Type B pancreatic cell (in vitro differentiated cells): ENCODE results near the gene MAS1L. TPM values are rescaled to one million over a fixed set of nuclear protein-coding genes. Genes with fewer than 3 reads are reported as not detected.

Experiments used
- DNase-seq: peaks from one replicate; pipeline ENCODE4 v3.0.0; 2021; ENCODE audit warnings: mixed read lengths; ENCODE audit not compliant: unreplicated experiment; ENCODE audit errors: extremely low spot score
- H3K27ac Mint-ChIP-seq: 2 replicates; pipeline ENCODE4 v1.8.0; 2021; ENCODE audit warnings: mild to moderate bottlenecking, mixed read lengths
- H3K27me3 Mint-ChIP-seq: 2 replicates; pipeline ENCODE4 v1.8.0; 2021; ENCODE audit warnings: mixed read lengths
- H3K36me3 Mint-ChIP-seq: 2 replicates; pipeline ENCODE4 v1.8.0; 2021; ENCODE audit warnings: mixed read lengths
- H3K4me1 Mint-ChIP-seq: one replicate; pipeline ENCODE4 v1.8.0; 2021; ENCODE audit warnings: mixed read lengths; ENCODE audit not compliant: unreplicated experiment
- H3K4me3 Mint-ChIP-seq: 2 replicates; pipeline ENCODE4 v1.8.0; 2021; ENCODE audit warnings: mild to moderate bottlenecking, mixed read lengths
- H3K9me3 Mint-ChIP-seq: 2 replicates; pipeline ENCODE4 v1.8.0; 2021; ENCODE audit warnings: mixed read lengths
- total RNA-seq: library from RNA; stranded (reverse); gene quantifications from 2 replicates; pipeline ENCODE4 v1.2.1, GENCODE V29; 2021; ENCODE audit warnings: low replicate concordance
- TF ChIP-seq, protein P1 (sequence below): fragments of 200-600 bp; sonication (generic); conservative IDR thresholded peaks from 2 replicates; pipeline ENCODE4 v1.5.0; 2021; ENCODE audit warnings: antibody characterized with exemption, mild to moderate bottlenecking

MAS1L gene
- total RNA-seq, 1 donor from 2014 or later, result not detected

DNA sequence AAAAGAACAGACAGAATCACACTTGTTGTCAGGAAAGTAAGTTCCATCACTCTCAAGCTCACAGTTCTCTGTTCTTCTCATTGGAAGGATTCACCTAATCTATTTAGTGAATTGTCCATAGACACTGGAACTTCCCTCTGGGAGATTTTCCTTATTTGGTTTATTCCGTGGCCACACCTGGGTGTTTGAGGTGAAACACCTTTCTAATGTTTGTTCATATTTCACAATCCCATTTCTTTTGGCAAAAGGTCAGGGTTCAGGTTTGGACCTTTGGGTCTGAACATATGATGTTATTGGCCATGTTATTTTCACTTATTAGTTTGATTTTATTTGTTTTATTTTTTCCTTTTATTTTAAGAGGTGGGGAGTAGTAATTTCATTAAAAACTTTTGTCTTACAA, 4.0 kb downstream of the MAS1L start:
- DNase-seq, result no peak
- H3K4me1 Mint-ChIP-seq, result no peaks in the 10 kb centered on the region
- no peaks in the 10 kb centered on the region for H3K36me3 Mint-ChIP-seq
- H3K9me3 Mint-ChIP-seq, result no peaks in the 10 kb centered on the region
- TF ChIP-seq, protein P1, sequence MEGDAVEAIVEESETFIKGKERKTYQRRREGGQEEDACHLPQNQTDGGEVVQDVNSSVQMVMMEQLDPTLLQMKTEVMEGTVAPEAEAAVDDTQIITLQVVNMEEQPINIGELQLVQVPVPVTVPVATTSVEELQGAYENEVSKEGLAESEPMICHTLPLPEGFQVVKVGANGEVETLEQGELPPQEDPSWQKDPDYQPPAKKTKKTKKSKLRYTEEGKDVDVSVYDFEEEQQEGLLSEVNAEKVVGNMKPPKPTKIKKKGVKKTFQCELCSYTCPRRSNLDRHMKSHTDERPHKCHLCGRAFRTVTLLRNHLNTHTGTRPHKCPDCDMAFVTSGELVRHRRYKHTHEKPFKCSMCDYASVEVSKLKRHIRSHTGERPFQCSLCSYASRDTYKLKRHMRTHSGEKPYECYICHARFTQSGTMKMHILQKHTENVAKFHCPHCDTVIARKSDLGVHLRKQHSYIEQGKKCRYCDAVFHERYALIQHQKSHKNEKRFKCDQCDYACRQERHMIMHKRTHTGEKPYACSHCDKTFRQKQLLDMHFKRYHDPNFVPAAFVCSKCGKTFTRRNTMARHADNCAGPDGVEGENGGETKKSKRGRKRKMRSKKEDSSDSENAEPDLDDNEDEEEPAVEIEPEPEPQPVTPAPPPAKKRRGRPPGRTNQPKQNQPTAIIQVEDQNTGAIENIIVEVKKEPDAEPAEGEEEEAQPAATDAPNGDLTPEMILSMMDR, result no peak
- no peak overlapping the region for H3K4me3 Mint-ChIP-seq
- no peak overlapping the region for H3K27ac Mint-ChIP-seq
- H3K27me3 Mint-ChIP-seq, result peaks cover 13% of the 10 kb centered on the region

DNA sequence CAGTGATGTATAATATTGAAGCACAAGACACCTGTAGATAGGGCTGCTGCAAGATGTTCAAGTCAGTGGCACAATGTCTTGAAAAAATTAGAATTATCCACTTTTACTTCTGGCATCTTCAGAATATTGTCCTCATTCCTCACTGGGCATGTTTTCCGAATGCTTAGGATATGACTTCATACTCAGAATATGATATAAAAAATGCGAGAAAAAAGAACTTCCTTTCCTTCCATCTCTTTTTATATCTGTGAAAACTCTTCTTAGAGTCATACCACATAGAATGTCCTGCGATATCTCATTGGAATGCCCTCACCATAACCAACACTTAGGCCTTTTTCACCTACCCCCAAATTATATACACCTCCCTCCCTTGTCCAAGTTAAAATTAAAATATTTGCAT, 4.6 kb downstream of the MAS1L start:
- H3K9me3 Mint-ChIP-seq, result no peaks in the 10 kb centered on the region
- no peak for DNase-seq
- no peaks in the 10 kb centered on the region for H3K4me1 Mint-ChIP-seq
- TF ChIP-seq, protein P1, result no peak
- no peaks in the 10 kb centered on the region for H3K36me3 Mint-ChIP-seq
- peaks cover 13% of the 10 kb centered on the region for H3K27me3 Mint-ChIP-seq
- H3K27ac Mint-ChIP-seq, result no peak overlapping the region
- H3K4me3 Mint-ChIP-seq, result no peak overlapping the region

DNA sequence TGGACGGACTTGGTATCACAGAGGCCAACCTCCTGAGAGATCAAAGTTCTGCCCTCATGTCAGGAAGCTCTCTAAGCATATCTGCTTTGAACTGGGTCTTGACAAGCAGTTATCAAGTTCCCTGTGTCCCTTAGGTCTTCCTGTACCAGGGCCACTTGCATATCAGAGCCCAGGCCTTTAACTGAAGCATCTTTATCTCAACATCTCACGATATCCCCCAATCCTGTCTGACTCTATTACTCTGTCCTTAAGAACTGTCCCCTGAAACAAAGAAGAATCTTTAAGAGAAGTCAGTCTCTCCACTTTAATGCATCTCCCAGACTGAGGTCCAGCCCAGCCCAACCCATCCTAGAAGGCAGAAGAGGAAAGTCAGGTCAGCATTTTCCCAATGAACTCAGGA, 8.2 kb downstream of the MAS1L start:
- Mint-ChIP-seq H3K27ac (no peak overlapping the region), H3K9me3 (no peaks in the 10 kb centered on the region), H3K27me3 (peaks cover 11% of the 10 kb centered on the region), H3K4me1 (no peaks in the 10 kb centered on the region), H3K36me3 (no peaks in the 10 kb centered on the region), H3K4me3 (no peak overlapping the region)
- TF ChIP-seq, protein P1, result no peak
- DNase-seq, result no peak

DNA sequence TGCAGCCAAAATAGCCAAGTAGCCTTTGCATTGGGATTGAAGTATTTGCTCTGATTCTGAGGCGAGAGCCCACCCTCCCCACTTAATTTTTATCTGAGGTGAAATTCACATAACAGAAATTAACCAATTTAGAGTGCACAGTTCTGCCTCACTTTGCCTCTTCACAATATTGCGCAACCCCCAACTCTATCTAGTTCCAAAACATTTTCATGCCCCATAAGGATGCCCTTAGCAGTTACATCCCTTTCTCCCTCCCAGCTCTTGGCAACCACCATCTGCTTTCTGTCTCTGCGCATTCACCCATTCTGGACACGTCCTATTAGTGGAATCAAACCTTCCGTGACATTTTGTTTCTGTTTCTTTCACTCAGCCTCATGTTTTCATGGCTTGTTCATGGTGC, 9.0 kb downstream of the MAS1L start:
- H3K27ac Mint-ChIP-seq, result no peak overlapping the region
- no peaks in the 10 kb centered on the region for H3K36me3 Mint-ChIP-seq
- TF ChIP-seq, protein P1, result no peak
- no peaks in the 10 kb centered on the region for H3K4me1 Mint-ChIP-seq
- no peaks in the 10 kb centered on the region for H3K9me3 Mint-ChIP-seq
- H3K27me3 Mint-ChIP-seq, result peaks cover 11% of the 10 kb centered on the region
- no peak overlapping the region for H3K4me3 Mint-ChIP-seq
- DNase-seq, result no peak

DNA sequence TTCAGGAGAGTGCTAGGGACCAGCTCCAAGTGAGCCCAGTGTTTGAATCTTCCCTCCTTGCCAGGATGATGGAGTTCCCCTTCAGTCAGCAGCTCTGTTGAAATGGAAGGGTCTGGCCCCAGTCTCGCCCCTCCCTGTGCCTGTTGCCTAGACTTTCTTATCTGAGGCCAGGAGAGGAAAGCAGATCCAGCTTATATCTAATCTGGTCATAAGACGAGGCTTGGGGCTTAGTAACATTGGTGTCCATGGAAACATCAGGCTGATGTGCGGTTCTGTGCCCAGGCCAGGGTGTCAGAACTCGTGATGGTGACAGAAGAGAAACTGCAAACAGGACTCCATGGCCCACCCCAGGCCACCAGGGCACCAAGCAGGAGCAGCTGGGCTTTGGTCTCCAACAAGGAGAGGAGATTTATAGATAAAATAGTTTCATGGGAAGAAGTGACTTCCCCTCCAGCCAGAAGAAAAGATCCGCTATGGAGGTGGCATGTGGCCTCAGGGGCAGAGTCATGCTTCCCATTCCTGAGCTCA, 9.8 kb downstream of the MAS1L start:
- TF ChIP-seq, protein P1, result no peak
- H3K9me3 Mint-ChIP-seq, result no peaks in the 10 kb centered on the region
- H3K27ac Mint-ChIP-seq, result no peak overlapping the region
- no peak for DNase-seq
- H3K36me3 Mint-ChIP-seq, result no peaks in the 10 kb centered on the region
- no peak overlapping the region for H3K4me3 Mint-ChIP-seq
- no peaks in the 10 kb centered on the region for H3K4me1 Mint-ChIP-seq
- peaks cover 10% of the 10 kb centered on the region for H3K27me3 Mint-ChIP-seq

DNA sequence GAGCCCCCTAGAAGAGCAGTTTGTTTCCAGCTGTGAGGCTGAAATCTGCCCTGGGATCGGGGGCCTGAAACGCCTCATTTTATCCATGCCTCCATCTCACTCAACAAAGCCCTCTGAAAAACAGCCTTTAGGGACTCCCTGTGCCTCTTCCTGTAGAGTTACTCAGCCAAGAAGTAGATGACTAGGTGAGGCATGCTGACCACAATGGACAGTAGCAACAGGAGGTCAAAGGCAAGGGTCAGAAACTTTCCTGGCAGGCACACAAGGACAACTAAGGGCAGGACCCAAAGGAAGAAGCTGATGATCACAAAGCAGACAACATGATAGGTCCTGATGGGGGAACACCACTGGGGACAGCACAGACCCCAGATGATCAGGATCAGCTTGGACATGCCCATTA, 12.8 kb downstream of the MAS1L start:
- TF ChIP-seq, protein P1, result no peak
- Mint-ChIP-seq H3K9me3 (no peaks in the 10 kb centered on the region), H3K4me1 (no peaks in the 10 kb centered on the region), H3K4me3 (no peak overlapping the region), H3K36me3 (no peaks in the 10 kb centered on the region), H3K27ac (no peak overlapping the region), H3K27me3 (peaks cover 18% of the 10 kb centered on the region)
- no peak for DNase-seq
